Effector memory CD8-positive, alpha-beta T cell (primary cell): ENCODE results near the gene ANKIB1.

ENCODE experiments used
- ATAC-seq: fragments of 150-1000 bp; cut with Tn5 transposase; replicated peaks from 2 replicates; pipeline ENCODE4 v1.10.0; 2021; ENCODE audit warnings: mild to moderate bottlenecking, moderate library complexity
- DNase-seq, 3 experiments: peaks; one replicate each; pipeline ENCODE4 v3.0.0; 2021
- H3K27ac Mint-ChIP-seq, 2 donors: one replicate each; pipeline ENCODE4 v1.8.0; 2022; ENCODE audit warnings: mild to moderate bottlenecking in 2 of 2, mixed read lengths in 2 of 2, moderate library complexity in 2 of 2
- H3K27me3 Mint-ChIP-seq, 2 donors: one replicate each; pipeline ENCODE4 v1.8.0; 2022; ENCODE audit warnings: mixed read lengths in 2 of 2
- H3K36me3 Mint-ChIP-seq: one replicate; pipeline ENCODE4 v1.8.0; 2022; ENCODE audit warnings: mild to moderate bottlenecking, moderate library complexity, mixed read lengths; ENCODE audit not compliant: insufficient read depth
- H3K4me1 Mint-ChIP-seq, 2 donors: one replicate each; pipeline ENCODE4 v1.8.0; 2022; ENCODE audit warnings: low read depth in 2 of 2, mixed read lengths in 2 of 2
- H3K4me3 Mint-ChIP-seq, 2 donors: one replicate each; pipeline ENCODE4 v1.8.0; 2022; ENCODE audit warnings: mild to moderate bottlenecking in 2 of 2, mixed read lengths in 2 of 2, moderate library complexity in 2 of 2
- H3K9me3 Mint-ChIP-seq, 2 donors: one replicate each; pipeline ENCODE4 v1.8.0; 2022; ENCODE audit warnings: mixed read lengths in 2 of 2
- total RNA-seq, 9 experiments: gene quantifications; one replicate each; lab custom pipeline; 2026; lab: John Stamatoyannopoulos, UW

ANKIB1 gene
- 81.6 to 132 (median 102) reads per million in 9 experiments for total RNA-seq

DNA sequence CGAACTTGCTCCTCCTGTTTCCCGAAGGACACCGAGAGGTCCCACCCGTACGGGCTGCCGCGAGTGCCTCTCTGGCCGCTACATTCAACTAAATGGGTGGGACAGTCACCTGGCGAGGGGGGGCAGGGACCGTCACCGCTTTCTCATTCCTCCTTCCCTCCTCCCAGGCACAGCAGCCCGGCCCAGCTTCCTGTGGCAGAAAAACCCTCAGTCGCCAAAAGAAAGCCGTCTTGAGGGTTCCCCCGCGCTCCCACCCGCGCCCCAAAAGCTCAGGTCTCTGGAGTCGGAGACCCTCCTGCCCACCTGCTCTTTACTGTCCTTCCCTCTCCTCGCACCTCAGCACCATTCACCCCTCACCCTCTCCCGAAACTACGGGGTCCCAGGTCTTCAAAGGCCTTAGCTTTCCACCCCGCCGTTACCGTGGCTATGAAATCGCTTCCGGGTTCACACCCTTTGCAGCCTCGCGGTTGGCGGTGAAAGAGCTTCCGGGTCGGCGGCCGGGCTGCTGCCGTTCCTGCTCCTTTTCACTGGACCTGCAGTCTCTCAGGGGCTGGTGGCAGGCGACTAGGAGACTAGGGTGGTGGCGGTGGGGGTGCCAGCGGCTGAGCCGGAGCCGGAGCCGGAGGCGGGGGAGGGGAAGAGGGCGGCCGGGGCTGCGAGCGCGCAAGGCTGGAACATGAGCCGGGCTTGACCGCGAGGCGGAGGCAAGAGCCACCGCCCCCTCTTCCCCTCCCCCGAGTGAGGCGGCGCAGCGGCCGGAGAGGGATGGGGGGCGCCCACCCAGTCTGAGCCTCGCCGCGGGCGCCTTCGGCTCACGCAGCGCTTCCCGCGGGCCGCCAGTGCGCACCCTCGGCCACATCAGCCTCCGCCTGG, at the start of gene ANKIB1, which contains the start of gene KRIT1:
Gene ANKIB1, plus strand, starts transcription at position 488 of the 873 bp plus-strand sequence. CDS start 49,005 bp downstream, outside the sequence.
Gene KRIT1, minus strand, starts transcription at position 428 of the 873 bp plus-strand sequence. CDS start 3,779 bp downstream, outside the sequence.
- Mint-ChIP-seq H3K4me1 (peaks cover 32 to 49% of the 10 kb centered on the region in 2 donors), H3K36me3 (peaks cover 17% of the 10 kb centered on the region), H3K4me3 (peak within 1 kb of the TSS; percentile 99 to 100), H3K9me3 (no peaks in the 10 kb centered on the region), H3K27me3 (no peaks in the 10 kb centered on the region), H3K27ac (peak within 1 kb of the TSS; percentile 100)
- DNase-seq (peak; percentile 80 to 83 (median 81)), ATAC-seq (peak; percentile 79)

GRCh38 chr7:92200791-92201190, 45.0 kb upstream of the ANKIB1 start:
- Mint-ChIP-seq H3K4me1 (peaks cover 0 to 1% of the 10 kb centered on the region in 2 donors), H3K27ac (no peak overlapping the region), H3K4me3 (no peak overlapping the region), H3K9me3 (no peaks in the 10 kb centered on the region), H3K36me3 (peaks cover 46% of the 10 kb centered on the region), H3K27me3 (no peaks in the 10 kb centered on the region)
- ATAC-seq (no peak), DNase-seq (no peak)

DNA sequence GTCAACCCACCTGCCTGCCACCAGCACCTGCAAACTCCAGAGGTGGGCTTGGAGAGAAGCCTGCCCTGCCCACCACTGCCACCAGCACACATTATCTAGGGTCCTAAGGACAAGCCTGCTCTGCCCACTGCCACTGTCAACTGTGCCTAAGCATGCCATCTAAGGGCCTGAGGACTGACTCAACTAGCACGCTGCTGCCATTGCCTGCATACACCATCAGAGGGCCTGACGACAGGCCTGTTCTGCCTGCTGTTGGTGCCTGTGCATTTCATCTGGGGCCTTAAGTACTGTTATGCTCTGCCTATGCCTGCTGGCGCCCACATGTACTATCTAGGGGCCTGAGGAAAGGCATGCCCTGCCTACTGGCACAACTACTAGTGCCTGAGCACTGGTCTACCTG, 39.8 kb upstream of the ANKIB1 start:
- peaks cover 55% of the 10 kb centered on the region for H3K36me3 Mint-ChIP-seq
- H3K4me3 Mint-ChIP-seq = no peak overlapping the region
- no peak overlapping the region for H3K27ac Mint-ChIP-seq
- DNase-seq (no peak), ATAC-seq (no peak)
- H3K9me3 Mint-ChIP-seq = peaks cover 5 to 9% of the 10 kb centered on the region in 2 donors
- peaks cover 13 to 26% of the 10 kb centered on the region in 2 donors for H3K4me1 Mint-ChIP-seq
- no peaks in the 10 kb centered on the region for H3K27me3 Mint-ChIP-seq

- Mint-ChIP-seq H3K4me1 (peaks cover 13 to 29% of the 10 kb centered on the region in 2 donors), H3K27ac (no peak overlapping the region), H3K9me3 (peaks cover 6 to 9% of the 10 kb centered on the region in 2 donors), H3K27me3 (no peaks in the 10 kb centered on the region), H3K36me3 (peaks cover 51% of the 10 kb centered on the region), H3K4me3 (no peak overlapping the region)
- ATAC-seq = no peak
- DNase-seq = no peak
These were observed 39.1 kb upstream of the ANKIB1 start for GRCh38 chr7:92206672-92207071.

DNA sequence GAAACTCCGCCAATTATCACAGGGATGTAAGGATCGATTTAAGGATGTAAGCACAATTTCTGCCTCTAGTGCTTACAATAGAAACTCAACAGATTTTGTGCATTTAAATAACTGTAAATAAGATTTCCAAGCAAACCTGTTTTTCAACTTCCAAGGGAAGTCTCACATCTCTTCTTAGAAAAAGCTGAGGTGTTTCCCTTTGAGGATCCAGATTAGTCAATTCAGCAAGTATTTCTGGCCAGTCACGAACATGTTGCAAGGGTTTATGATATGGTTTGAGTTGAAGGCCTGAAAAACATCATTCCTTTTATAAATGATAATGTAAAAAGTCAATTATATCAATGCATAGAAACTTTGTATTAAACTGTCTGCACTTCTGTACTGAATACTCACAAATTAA, 24.0 kb upstream of the ANKIB1 start:
- H3K4me3 Mint-ChIP-seq = no peak overlapping the region
- no peak overlapping the region for H3K27ac Mint-ChIP-seq
- no peaks in the 10 kb centered on the region for H3K27me3 Mint-ChIP-seq
- peaks cover 81% of the 10 kb centered on the region for H3K36me3 Mint-ChIP-seq
- H3K4me1 Mint-ChIP-seq = peaks cover 0 to 3% of the 10 kb centered on the region in 2 donors
- DNase-seq = no peak
- no peaks in the 10 kb centered on the region for H3K9me3 Mint-ChIP-seq
- ATAC-seq = no peak

DNA sequence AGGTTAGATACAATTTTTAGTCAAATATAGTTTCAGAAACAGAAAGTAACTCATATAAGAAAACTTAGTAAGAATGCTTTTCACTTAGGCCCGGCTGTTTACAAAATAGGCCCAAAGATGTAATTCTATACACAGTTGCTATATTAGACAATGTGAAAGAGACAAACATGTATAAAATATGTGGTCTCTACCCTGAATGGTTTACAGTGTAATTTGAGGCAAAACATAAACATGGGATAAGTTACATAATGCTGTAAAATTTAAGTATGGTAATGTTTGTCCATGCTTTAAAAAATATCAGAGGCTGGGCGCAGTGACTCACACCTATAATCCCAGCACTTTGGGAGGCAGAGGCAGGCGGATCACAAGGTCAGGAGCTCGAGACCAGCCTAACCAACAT, 18.8 kb upstream of the ANKIB1 start:
- no peaks in the 10 kb centered on the region for H3K9me3 Mint-ChIP-seq
- no peaks in the 10 kb centered on the region for H3K27me3 Mint-ChIP-seq
- peaks cover 54% of the 10 kb centered on the region for H3K36me3 Mint-ChIP-seq
- H3K4me1 Mint-ChIP-seq = peaks cover 0 to 4% of the 10 kb centered on the region in 2 donors
- no peak overlapping the region for H3K4me3 Mint-ChIP-seq
- H3K27ac Mint-ChIP-seq = no peak overlapping the region
- DNase-seq (no peak), ATAC-seq (no peak)

GRCh38 chr7:92228100-92228499, 17.7 kb upstream of the ANKIB1 start:
- H3K4me3 Mint-ChIP-seq = no peak overlapping the region
- no peak for DNase-seq
- ATAC-seq = no peak
- no peaks in the 10 kb centered on the region for H3K27me3 Mint-ChIP-seq
- peaks cover 0 to 4% of the 10 kb centered on the region in 2 donors for H3K4me1 Mint-ChIP-seq
- no peak overlapping the region for H3K27ac Mint-ChIP-seq
- peaks cover 56% of the 10 kb centered on the region for H3K36me3 Mint-ChIP-seq
- H3K9me3 Mint-ChIP-seq = no peaks in the 10 kb centered on the region

- no peak overlapping the region for H3K4me3 Mint-ChIP-seq
- ATAC-seq = no peak
- H3K9me3 Mint-ChIP-seq = no peaks in the 10 kb centered on the region
- no peak for DNase-seq
- no peaks in the 10 kb centered on the region for H3K27me3 Mint-ChIP-seq
- H3K27ac Mint-ChIP-seq = no peak overlapping the region
- H3K36me3 Mint-ChIP-seq = peaks cover 56% of the 10 kb centered on the region
- peaks cover 0 to 4% of the 10 kb centered on the region in 2 donors for H3K4me1 Mint-ChIP-seq
These were observed 17.0 kb upstream of the ANKIB1 start for GRCh38 chr7:92228742-92229141.

DNA sequence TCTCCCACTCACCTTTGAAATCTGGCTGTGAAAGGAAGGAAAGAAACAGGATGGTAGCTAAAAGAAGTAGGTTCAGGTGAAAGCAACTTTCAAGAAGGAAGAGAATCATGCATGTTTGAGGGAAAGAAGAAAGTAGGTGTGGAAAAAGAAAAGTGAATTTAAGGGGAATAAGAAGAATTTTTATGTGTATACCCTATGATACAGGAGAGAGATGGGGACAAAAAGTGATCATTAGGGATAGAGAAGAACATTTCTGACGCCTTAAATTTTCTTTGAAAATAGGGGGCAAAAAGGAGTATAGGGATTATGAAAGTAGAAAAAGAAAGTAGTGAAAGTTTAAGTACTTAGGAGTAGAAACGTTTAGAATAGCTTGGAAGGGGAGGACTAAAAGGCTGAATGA, 15.2 kb upstream of the ANKIB1 start:
- DNase-seq = no peak
- peak overlapping the region in 1 of 2 donors; percentile 3 for H3K27ac Mint-ChIP-seq
- H3K36me3 Mint-ChIP-seq = peaks cover 59% of the 10 kb centered on the region
- peaks cover 0 to 4% of the 10 kb centered on the region in 2 donors for H3K4me1 Mint-ChIP-seq
- H3K9me3 Mint-ChIP-seq = no peaks in the 10 kb centered on the region
- ATAC-seq = no peak
- no peaks in the 10 kb centered on the region for H3K27me3 Mint-ChIP-seq
- H3K4me3 Mint-ChIP-seq = no peak overlapping the region

DNA sequence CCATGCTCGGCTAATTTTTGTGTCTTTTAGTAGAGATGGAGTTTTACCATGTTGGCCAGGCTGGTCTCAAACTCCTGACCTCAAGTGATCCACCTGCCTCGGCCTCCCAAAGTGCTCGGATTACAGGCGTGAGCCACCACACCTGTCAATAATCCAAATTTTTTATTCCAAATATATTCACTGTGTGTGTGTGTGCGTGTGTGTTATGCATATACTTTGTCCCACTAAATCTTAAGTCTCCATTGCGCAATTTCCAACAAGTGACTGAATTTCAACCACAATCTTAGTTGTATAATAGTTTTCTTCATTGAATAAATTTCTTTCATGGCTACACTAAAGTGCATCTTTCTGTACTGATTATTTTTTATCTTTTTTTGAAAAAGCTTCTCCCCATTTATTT, 2.8 kb upstream of the ANKIB1 start:
- H3K27ac Mint-ChIP-seq = no peak overlapping the region
- DNase-seq (no peak), ATAC-seq (no peak)
- H3K4me1 Mint-ChIP-seq = peaks cover 28 to 51% of the 10 kb centered on the region in 2 donors
- H3K9me3 Mint-ChIP-seq = no peaks in the 10 kb centered on the region
- no peaks in the 10 kb centered on the region for H3K27me3 Mint-ChIP-seq
- peaks cover 31% of the 10 kb centered on the region for H3K36me3 Mint-ChIP-seq
- H3K4me3 Mint-ChIP-seq = no peak overlapping the region

GRCh38 chr7:92244808-92245486, 827 bp upstream of the ANKIB1 start:
- H3K4me1 Mint-ChIP-seq = peaks cover 32 to 49% of the 10 kb centered on the region in 2 donors
- peak overlapping the region; percentile 100 for H3K27ac Mint-ChIP-seq
- no peaks in the 10 kb centered on the region for H3K9me3 Mint-ChIP-seq
- no peaks in the 10 kb centered on the region for H3K27me3 Mint-ChIP-seq
- DNase-seq (no peak), ATAC-seq (peak; percentile 6)
- H3K36me3 Mint-ChIP-seq = peaks cover 18% of the 10 kb centered on the region
- peak overlapping the region; percentile 99 to 100 for H3K4me3 Mint-ChIP-seq

- Mint-ChIP-seq H3K9me3 (no peaks in the 10 kb centered on the region), H3K4me1 (peaks cover 33 to 51% of the 10 kb centered on the region in 2 donors), H3K27ac (peak overlapping the region; percentile 100), H3K36me3 (peaks cover 14% of the 10 kb centered on the region), H3K27me3 (no peaks in the 10 kb centered on the region), H3K4me3 (peak overlapping the region; percentile 99 to 100)
- peak in 2 of 3 experiments; percentile 39 to 41 for DNase-seq
- peak; percentile 66 for ATAC-seq
These were observed 757 bp downstream of the ANKIB1 start for GRCh38 chr7:92246360-92247101.

- ATAC-seq (no peak), DNase-seq (no peak)
- peaks cover 34 to 47% of the 10 kb centered on the region in 2 donors for H3K4me1 Mint-ChIP-seq
- peaks cover 12% of the 10 kb centered on the region for H3K36me3 Mint-ChIP-seq
- H3K4me3 Mint-ChIP-seq = no peak overlapping the region
- no peak overlapping the region for H3K27ac Mint-ChIP-seq
- no peaks in the 10 kb centered on the region for H3K27me3 Mint-ChIP-seq
- no peaks in the 10 kb centered on the region for H3K9me3 Mint-ChIP-seq
These were observed 4.8 kb downstream of the ANKIB1 start for GRCh38 chr7:92250603-92251002.
